ENCODE measurements around the gene FLNB. TPM values are rescaled to one million over a fixed set of nuclear protein-coding genes. Genes with fewer than 3 reads are reported as not detected.

FLNB gene
- total RNA-seq, 1 experiment from 2014 or later: 14.2 TPM

- H3K4me3 ChIP-seq (ENCODE audit: low read length): no peak overlapping the region
- H3K9ac ChIP-seq (ENCODE audit: low read length): no peak overlapping the region
- H3K4me2 ChIP-seq (ENCODE audit: low read depth, low read length, poor library complexity, severe bottlenecking): no peak overlapping the region
These were observed 164.9 kb downstream of the FLNB start for GRCh38 chr3:58173029-58173668.

DNA sequence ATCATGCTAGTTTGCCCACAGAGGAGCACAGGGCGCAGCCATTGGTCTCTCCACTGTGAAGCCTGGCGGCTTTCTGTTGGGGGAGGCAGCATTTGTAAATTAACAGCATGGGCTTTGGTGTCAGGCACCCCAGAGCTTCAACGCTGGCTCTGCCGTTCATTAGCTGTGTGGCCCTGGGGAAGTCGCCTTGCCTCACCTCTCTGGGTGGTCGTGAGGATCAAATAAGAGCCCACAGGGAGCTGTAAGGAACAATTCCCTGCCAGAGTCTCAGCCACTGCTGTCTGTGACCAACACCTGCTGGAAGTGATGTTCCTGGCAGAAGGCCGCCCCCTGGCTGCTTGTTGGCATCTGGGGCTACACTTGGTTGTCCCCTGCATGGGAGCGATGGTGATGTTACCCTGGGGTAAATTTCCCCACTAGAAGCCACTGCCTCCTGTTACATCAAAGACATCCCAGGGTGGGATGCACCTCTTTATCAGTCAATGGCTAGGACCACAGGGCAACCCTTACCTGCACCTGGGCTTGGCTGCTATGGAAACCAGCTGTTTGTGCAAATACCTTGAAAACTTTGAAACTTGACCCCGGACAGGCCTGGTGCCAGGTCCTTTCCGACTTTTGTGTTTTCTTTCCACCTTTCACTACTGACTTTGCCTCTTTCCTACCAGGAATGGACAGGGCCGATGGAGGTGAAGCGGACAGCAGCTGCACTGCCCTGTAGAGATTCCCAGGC is 165.6 kb downstream of the FLNB start:
- Histone ChIP-seq H3K36me3 (ENCODE audit: insufficient read depth, low read length) (no peaks in the 10 kb centered on the region), H4K20me1 (ENCODE audit: insufficient read depth, low read depth, low read length) (no peaks in the 10 kb centered on the region), H3K4me1 (ENCODE audit: low read length) (peaks cover 8% of the 10 kb centered on the region), H3K4me3 (ENCODE audit: low read length) (no peak overlapping the region), H3K27me3 (ENCODE audit: low read length) (no peaks in the 10 kb centered on the region), H3K9me3 (ENCODE audit: low read length) (no peaks in the 10 kb centered on the region), H3K9ac (ENCODE audit: low read length) (no peak overlapping the region), H3K27ac (ENCODE audit: low read length) (no peak overlapping the region), H3K4me2 (ENCODE audit: low read depth, low read length, poor library complexity, severe bottlenecking) (no peak overlapping the region), H3K79me2 (ENCODE audit: low read length) (no peaks in the 10 kb centered on the region), H3K9me2 (replicated peaks; ENCODE audit: insufficient read depth, low read length) (no peaks in the 10 kb centered on the region), H2AFZ (ENCODE audit: low read length) (no peak overlapping the region)
- peak; percentile 72 for DNase-seq

More at GRCh38 chr3:58173029-58173668, 164.9 kb downstream of the FLNB start:
- no peaks in the 10 kb centered on the region for H3K27me3 ChIP-seq (ENCODE audit: low read length)
- no peaks in the 10 kb centered on the region for H4K20me1 ChIP-seq (ENCODE audit: insufficient read depth, low read depth, low read length)
- no peaks in the 10 kb centered on the region for H3K9me3 ChIP-seq (ENCODE audit: low read length)
- no peak overlapping the region for H2AFZ ChIP-seq (ENCODE audit: low read length)
- H3K27ac ChIP-seq (ENCODE audit: low read length): no peak overlapping the region
- H3K79me2 ChIP-seq (ENCODE audit: low read length): no peaks in the 10 kb centered on the region
- H3K4me1 ChIP-seq (ENCODE audit: low read length): peaks cover 8% of the 10 kb centered on the region
- no peak for DNase-seq
- no peaks in the 10 kb centered on the region for H3K36me3 ChIP-seq (ENCODE audit: insufficient read depth, low read length)
- no peaks in the 10 kb centered on the region for H3K9me2 ChIP-seq (replicated peaks; ENCODE audit: insufficient read depth, low read length)

GRCh38 chr3:58175187-58175436 is 166.9 kb downstream of the FLNB start:
- no peaks in the 10 kb centered on the region for H3K27me3 ChIP-seq (ENCODE audit: low read length)
- H3K27ac ChIP-seq (ENCODE audit: low read length): no peak overlapping the region
- H3K9me3 ChIP-seq (ENCODE audit: low read length): no peaks in the 10 kb centered on the region
- H3K4me1 ChIP-seq (ENCODE audit: low read length): peaks cover 8% of the 10 kb centered on the region
- DNase-seq: no peak
- no peaks in the 10 kb centered on the region for H3K79me2 ChIP-seq (ENCODE audit: low read length)
- no peaks in the 10 kb centered on the region for H4K20me1 ChIP-seq (ENCODE audit: insufficient read depth, low read depth, low read length)
- H2AFZ ChIP-seq (ENCODE audit: low read length): no peak overlapping the region
- no peak overlapping the region for H3K9ac ChIP-seq (ENCODE audit: low read length)
- H3K4me2 ChIP-seq (ENCODE audit: low read depth, low read length, poor library complexity, severe bottlenecking): no peak overlapping the region
- H3K4me3 ChIP-seq (ENCODE audit: low read length): no peak overlapping the region
- H3K9me2 ChIP-seq (replicated peaks; ENCODE audit: insufficient read depth, low read length): no peaks in the 10 kb centered on the region
- H3K36me3 ChIP-seq (ENCODE audit: insufficient read depth, low read length): no peaks in the 10 kb centered on the region

DNA sequence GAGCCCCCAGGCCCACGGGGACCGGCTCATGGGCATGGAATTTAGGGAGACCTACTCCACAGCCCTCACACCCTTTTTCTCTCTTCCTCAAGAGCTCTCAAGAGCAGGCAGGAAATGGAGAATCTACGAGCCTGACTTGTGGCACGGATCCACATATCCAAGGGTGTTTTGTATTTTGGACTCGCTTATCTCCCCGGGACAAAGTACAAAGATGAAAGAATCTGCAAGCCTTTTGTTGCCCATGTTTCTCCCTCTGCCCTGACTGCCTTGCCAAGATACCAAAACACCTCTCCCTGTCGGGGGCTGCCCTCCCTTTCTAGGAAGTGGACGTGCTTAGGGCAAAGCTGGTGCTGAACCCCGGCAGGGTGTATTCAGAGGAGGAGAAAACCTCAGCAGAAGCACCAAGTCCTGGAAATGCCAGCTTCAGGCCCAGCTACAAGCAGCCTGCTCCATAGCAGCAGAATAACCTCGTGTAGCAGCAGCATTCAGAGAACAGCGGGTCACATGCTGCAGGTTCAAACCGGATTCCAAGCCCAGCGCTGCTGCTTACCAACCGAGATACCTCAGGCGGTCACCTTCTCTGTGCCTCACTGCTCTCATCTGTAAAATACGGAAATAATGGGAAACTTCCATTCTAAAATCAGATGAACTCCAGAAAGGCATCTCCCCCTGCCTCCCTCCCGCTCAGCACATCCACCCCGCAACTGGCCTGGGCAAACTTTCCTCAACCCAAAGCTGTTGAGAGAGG is 167.4 kb downstream of the FLNB start:
- H3K27me3 ChIP-seq (ENCODE audit: low read length): no peaks in the 10 kb centered on the region
- H3K27ac ChIP-seq (ENCODE audit: low read length): no peak overlapping the region

GRCh38 chr3:58176185-58176530 is 167.9 kb downstream of the FLNB start:
- Histone ChIP-seq H3K79me2 (ENCODE audit: low read length) (no peaks in the 10 kb centered on the region), H3K4me1 (ENCODE audit: low read length) (peaks cover 8% of the 10 kb centered on the region), H3K9me2 (replicated peaks; ENCODE audit: insufficient read depth, low read length) (no peaks in the 10 kb centered on the region), H4K20me1 (ENCODE audit: insufficient read depth, low read depth, low read length) (no peaks in the 10 kb centered on the region), H3K27me3 (ENCODE audit: low read length) (no peaks in the 10 kb centered on the region), H3K9ac (ENCODE audit: low read length) (no peak overlapping the region), H3K27ac (ENCODE audit: low read length) (no peak overlapping the region), H2AFZ (ENCODE audit: low read length) (no peak overlapping the region), H3K4me3 (ENCODE audit: low read length) (no peak overlapping the region), H3K9me3 (ENCODE audit: low read length) (no peaks in the 10 kb centered on the region), H3K36me3 (ENCODE audit: insufficient read depth, low read length) (no peaks in the 10 kb centered on the region), H3K4me2 (ENCODE audit: low read depth, low read length, poor library complexity, severe bottlenecking) (no peak overlapping the region)
- no peak for DNase-seq

More for the DNA sequence above, 167.4 kb downstream of the FLNB start:
- H2AFZ ChIP-seq (ENCODE audit: low read length): no peak overlapping the region
- H3K36me3 ChIP-seq (ENCODE audit: insufficient read depth, low read length): no peaks in the 10 kb centered on the region
- no peak for DNase-seq
- no peaks in the 10 kb centered on the region for H4K20me1 ChIP-seq (ENCODE audit: insufficient read depth, low read depth, low read length)
- peaks cover 8% of the 10 kb centered on the region for H3K4me1 ChIP-seq (ENCODE audit: low read length)
- H3K4me3 ChIP-seq (ENCODE audit: low read length): no peak overlapping the region
- no peaks in the 10 kb centered on the region for H3K79me2 ChIP-seq (ENCODE audit: low read length)
- H3K9me3 ChIP-seq (ENCODE audit: low read length): no peaks in the 10 kb centered on the region
- no peaks in the 10 kb centered on the region for H3K9me2 ChIP-seq (replicated peaks; ENCODE audit: insufficient read depth, low read length)
- no peak overlapping the region for H3K9ac ChIP-seq (ENCODE audit: low read length)
- H3K4me2 ChIP-seq (ENCODE audit: low read depth, low read length, poor library complexity, severe bottlenecking): no peak overlapping the region

GRCh38 chr3:58176827-58177489 is 168.7 kb downstream of the FLNB start:
- H3K9me2 ChIP-seq (replicated peaks; ENCODE audit: insufficient read depth, low read length): no peaks in the 10 kb centered on the region
- no peaks in the 10 kb centered on the region for H3K27me3 ChIP-seq (ENCODE audit: low read length)
- H2AFZ ChIP-seq (ENCODE audit: low read length): no peak overlapping the region
- no peaks in the 10 kb centered on the region for H3K79me2 ChIP-seq (ENCODE audit: low read length)
- H3K9me3 ChIP-seq (ENCODE audit: low read length): no peaks in the 10 kb centered on the region
- DNase-seq: no peak
- no peak overlapping the region for H3K27ac ChIP-seq (ENCODE audit: low read length)
- H3K36me3 ChIP-seq (ENCODE audit: insufficient read depth, low read length): no peaks in the 10 kb centered on the region
- H3K9ac ChIP-seq (ENCODE audit: low read length): no peak overlapping the region
- no peaks in the 10 kb centered on the region for H4K20me1 ChIP-seq (ENCODE audit: insufficient read depth, low read depth, low read length)
- H3K4me3 ChIP-seq (ENCODE audit: low read length): no peak overlapping the region; the same call in 1 of the 2 replicates
- peaks cover 8% of the 10 kb centered on the region for H3K4me1 ChIP-seq (ENCODE audit: low read length)
- peak overlapping the region; percentile 53 for H3K4me2 ChIP-seq (ENCODE audit: low read depth, low read length, poor library complexity, severe bottlenecking)

DNA sequence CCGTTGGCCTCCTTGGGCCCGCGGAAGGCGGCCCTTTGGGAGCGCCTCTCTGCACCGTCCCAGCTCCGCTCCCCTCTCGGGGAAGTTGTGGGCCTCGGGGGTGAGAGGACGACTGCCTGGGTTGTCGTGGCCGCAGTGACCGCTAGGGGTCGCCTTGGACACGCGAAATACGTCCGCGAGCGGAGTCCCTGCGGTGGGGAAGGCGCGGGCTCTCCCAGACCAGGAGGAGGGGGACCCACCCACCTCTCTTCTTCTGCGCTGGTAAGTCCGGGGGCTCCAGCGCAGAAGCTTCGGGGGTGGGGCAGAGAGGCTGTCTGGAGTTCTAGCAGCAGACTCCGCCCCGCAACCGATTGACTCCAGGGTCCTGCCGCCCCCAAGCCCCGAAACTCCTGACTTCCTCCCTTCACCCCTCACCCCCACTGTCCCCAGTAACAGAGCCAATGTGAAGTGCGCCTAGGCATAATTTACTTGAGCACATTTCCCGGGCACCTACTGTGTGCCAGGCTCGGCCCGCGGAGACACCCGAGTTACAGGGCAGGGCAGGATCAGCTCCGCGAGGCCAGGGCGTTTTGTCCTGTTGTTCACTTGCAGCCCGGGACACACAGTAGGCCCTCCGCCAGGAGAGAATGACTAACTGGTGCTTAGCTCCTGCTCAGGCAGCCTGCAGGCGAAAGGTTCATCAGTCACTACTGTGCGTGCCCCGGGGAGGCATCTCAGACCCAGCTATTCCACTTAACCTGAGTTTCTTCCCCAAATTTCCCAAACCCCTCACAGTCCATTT is 169.7 kb downstream of the FLNB start:
- peak; percentile 93 for DNase-seq
- no peaks in the 10 kb centered on the region for H3K79me2 ChIP-seq (ENCODE audit: low read length)
- H3K9me3 ChIP-seq (ENCODE audit: low read length): no peaks in the 10 kb centered on the region
- H3K9ac ChIP-seq (ENCODE audit: low read length): peak overlapping the region; percentile 34
- peak overlapping the region; percentile 55; the same call in 1 of the 2 replicates for H2AFZ ChIP-seq (ENCODE audit: low read length)
- no peaks in the 10 kb centered on the region for H3K27me3 ChIP-seq (ENCODE audit: low read length)
- no peaks in the 10 kb centered on the region for H3K9me2 ChIP-seq (replicated peaks; ENCODE audit: insufficient read depth, low read length)
- no peak overlapping the region for H3K27ac ChIP-seq (ENCODE audit: low read length)
- peaks cover 8% of the 10 kb centered on the region for H3K4me1 ChIP-seq (ENCODE audit: low read length)
- no peaks in the 10 kb centered on the region for H4K20me1 ChIP-seq (ENCODE audit: insufficient read depth, low read depth, low read length)
- H3K4me2 ChIP-seq (ENCODE audit: low read depth, low read length, poor library complexity, severe bottlenecking): peak overlapping the region; percentile 53
- H3K36me3 ChIP-seq (ENCODE audit: insufficient read depth, low read length): no peaks in the 10 kb centered on the region
- peak overlapping the region; percentile 46; the same call in 1 of the 2 replicates for H3K4me3 ChIP-seq (ENCODE audit: low read length)

Data from Karpas-422 (cell line).